ENCODE results near the gene DEFB119. TPM values are rescaled to one million over a fixed set of nuclear protein-coding genes. Genes with fewer than 3 reads are reported as not detected.
"Not testable (repeated sequence)": the region's sequence is repeated elsewhere in the genome, so short reads cannot be mapped to it uniquely, and the experiment has no call there.

The DEFB119 gene
- total RNA-seq, 4 donors from 2014 or later: not detected

DNA sequence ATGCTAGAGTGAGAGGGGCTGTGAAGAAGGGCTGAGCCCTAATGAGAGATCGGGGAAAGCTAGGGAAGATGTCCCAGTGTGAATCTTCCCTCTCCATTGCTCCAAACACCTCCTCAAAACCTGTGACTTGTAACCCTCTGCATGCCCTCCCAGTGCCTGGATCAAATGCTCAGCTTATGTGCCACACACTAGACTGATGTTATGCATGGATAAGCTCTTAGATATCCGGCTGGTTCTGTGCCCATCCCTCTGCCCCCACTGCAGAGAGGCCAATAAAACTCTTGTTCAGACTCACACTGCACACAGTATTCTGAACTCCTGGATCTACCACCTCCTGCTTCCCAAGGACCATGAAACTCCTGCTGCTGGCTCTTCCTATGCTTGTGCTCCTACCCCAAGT, 22.1 kb downstream of the DEFB119 start, which contains the start of gene DEFB118:
TSS of gene DEFB118 (plus strand) at position 301 of the 400 bp plus-strand sequence. CDS start at position 351, 50 bp downstream.
- TF ChIP-seq, protein P1, sequence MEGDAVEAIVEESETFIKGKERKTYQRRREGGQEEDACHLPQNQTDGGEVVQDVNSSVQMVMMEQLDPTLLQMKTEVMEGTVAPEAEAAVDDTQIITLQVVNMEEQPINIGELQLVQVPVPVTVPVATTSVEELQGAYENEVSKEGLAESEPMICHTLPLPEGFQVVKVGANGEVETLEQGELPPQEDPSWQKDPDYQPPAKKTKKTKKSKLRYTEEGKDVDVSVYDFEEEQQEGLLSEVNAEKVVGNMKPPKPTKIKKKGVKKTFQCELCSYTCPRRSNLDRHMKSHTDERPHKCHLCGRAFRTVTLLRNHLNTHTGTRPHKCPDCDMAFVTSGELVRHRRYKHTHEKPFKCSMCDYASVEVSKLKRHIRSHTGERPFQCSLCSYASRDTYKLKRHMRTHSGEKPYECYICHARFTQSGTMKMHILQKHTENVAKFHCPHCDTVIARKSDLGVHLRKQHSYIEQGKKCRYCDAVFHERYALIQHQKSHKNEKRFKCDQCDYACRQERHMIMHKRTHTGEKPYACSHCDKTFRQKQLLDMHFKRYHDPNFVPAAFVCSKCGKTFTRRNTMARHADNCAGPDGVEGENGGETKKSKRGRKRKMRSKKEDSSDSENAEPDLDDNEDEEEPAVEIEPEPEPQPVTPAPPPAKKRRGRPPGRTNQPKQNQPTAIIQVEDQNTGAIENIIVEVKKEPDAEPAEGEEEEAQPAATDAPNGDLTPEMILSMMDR (IDR thresholded peaks at IDR 0.05): no peak
- no peak for TF ChIP-seq POLR2AphosphoS5 (IDR thresholded peaks at IDR 0.05)
- TF ChIP-seq EP300 (IDR thresholded peaks at IDR 0.05; ENCODE audit: low read depth): no peak
- TF ChIP-seq POLR2A (IDR thresholded peaks at IDR 0.05): no peak
- no peak for DNase-seq
- no peaks in the 10 kb centered on the region for H3K27me3 ChIP-seq
- intact Hi-C loops (cut with DNase I; ENCODE audit: low total_unique reads) (no loop called here), in situ Hi-C loops (cut with MboI; ENCODE audit: low pct_ligation_motif_present in 1 of 4, low pct_unique_long_range_greater_than_20kb in 1 of 4, low sequenced_read_pairs in 3 of 4) (no loop called here)
- H3K4me1 ChIP-seq: no peaks in the 10 kb centered on the region
- H3K9me3 ChIP-seq: no peaks in the 10 kb centered on the region
- H3K4me3 ChIP-seq: no peak within 1 kb of the TSS
- no peaks in the 10 kb centered on the region for H3K36me3 ChIP-seq
- H3K27ac ChIP-seq: no peak within 1 kb of the TSS
- 81 to 83% methylated on average over 1 to 2 of the region's 2 CpGs for WGBS, 2 donors (ENCODE audit: low coverage in 1 of 2)

DNA sequence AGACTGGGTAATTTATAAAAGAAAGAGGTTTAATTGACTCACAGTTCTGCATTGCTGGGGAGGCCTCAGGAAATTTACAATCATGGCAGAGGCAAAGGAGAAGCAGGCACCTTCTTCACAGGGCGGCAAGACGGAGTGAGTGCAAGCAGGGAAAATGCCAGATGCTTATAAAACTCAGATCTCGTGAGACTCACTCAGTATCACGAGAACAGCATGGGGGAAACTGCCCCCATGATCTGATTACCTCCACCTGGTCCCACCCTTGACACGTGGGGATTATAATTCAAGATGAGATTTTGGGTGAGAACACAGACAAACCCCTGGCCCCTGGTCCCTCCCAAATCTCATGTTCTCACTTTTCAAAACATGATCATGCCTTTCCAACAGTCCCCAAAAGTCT, 26.1 kb downstream of the DEFB119 start:
- H3K36me3 ChIP-seq; H3K9me3 ChIP-seq; H3K27ac ChIP-seq; H3K4me1 ChIP-seq; H3K4me3 ChIP-seq; H3K27me3 ChIP-seq; in situ Hi-C loops (cut with MboI; ENCODE audit: low pct_ligation_motif_present in 1 of 4, low pct_unique_long_range_greater_than_20kb in 1 of 4, low sequenced_read_pairs in 3 of 4); DNase-seq; intact Hi-C loops (cut with DNase I; ENCODE audit: low total_unique reads): not testable (repeated sequence)
- 60 to 83% methylated on average over 1 to 5 of the region's 5 CpGs for WGBS, 2 donors (ENCODE audit: low coverage in 1 of 2)

DNA sequence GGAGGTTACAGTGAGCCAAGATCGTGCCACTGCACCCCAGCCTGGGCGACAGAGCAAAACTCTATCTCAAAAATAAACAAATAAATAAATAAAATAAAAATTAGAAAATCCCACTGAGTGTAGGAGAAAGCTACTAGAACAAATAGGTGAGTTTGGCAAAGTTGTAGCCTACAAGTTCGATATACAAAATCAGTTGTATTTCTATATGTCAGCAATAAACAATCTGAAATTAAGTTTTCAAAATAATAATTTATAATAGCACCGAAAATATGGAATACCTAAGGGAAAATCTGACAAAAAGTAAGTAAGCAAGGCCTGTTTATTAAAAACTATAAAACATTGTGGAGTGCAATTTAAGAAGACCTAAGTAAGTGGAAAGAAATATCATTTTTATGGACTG, 27.1 kb downstream of the DEFB119 start:
- TF ChIP-seq POLR2AphosphoS5 (IDR thresholded peaks at IDR 0.05) (no peak), EP300 (IDR thresholded peaks at IDR 0.05; ENCODE audit: low read depth) (no peak), POLR2A (IDR thresholded peaks at IDR 0.05) (no peak)
- TF ChIP-seq, protein P1 (IDR thresholded peaks at IDR 0.05): no peak
- Histone ChIP-seq H3K4me3 (no peak overlapping the region), H3K4me1 (no peaks in the 10 kb centered on the region), H3K27me3 (no peaks in the 10 kb centered on the region), H3K9me3 (no peaks in the 10 kb centered on the region), H3K27ac (no peak overlapping the region), H3K36me3 (no peaks in the 10 kb centered on the region)
- 58 to 76% methylated on average over 4 of the region's 4 CpGs for WGBS, 2 donors (ENCODE audit: low coverage in 1 of 2)
- intact Hi-C loops (cut with DNase I; ENCODE audit: low total_unique reads): no loop called here
- DNase-seq: no peak
- in situ Hi-C loops (cut with MboI; ENCODE audit: low pct_ligation_motif_present in 1 of 4, low pct_unique_long_range_greater_than_20kb in 1 of 4, low sequenced_read_pairs in 3 of 4): no loop called here

DNA sequence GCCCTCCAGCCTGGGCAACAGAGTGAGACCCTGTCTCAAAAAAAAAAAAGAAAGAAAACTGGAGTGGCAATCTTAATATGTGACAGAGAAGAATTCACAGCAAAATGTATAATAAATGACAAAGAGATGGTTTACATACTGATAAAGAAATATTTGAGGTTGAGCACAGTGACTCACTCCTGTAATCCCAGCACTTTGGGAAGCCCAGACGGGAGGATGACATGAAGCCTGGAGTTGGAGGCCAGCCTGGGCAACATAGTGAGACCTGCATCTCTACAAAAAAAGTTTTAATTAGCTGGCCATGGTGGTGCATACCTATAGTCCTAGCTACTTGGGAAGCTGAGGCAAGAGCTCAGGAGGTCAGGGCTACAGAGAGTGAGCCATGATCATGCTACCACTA, 34.4 kb downstream of the DEFB119 start:
- no peak overlapping the region for H3K4me3 ChIP-seq
- WGBS, 2 donors (ENCODE audit: low coverage in 1 of 2): 50 to 52% methylated on average over 1 of the region's 1 CpG
- intact Hi-C loops (cut with DNase I; ENCODE audit: low total_unique reads): no loop called here
- H3K27me3 ChIP-seq: no peaks in the 10 kb centered on the region
- H3K27ac ChIP-seq: no peak overlapping the region
- TF ChIP-seq, protein P1 (IDR thresholded peaks at IDR 0.05): no peak
- no peak for TF ChIP-seq POLR2A (IDR thresholded peaks at IDR 0.05)
- no peak for TF ChIP-seq POLR2AphosphoS5 (IDR thresholded peaks at IDR 0.05)
- no peak for TF ChIP-seq EP300 (IDR thresholded peaks at IDR 0.05; ENCODE audit: low read depth)
- no peaks in the 10 kb centered on the region for H3K36me3 ChIP-seq
- in situ Hi-C loops (cut with MboI; ENCODE audit: low pct_ligation_motif_present in 1 of 4, low pct_unique_long_range_greater_than_20kb in 1 of 4, low sequenced_read_pairs in 3 of 4): no loop called here
- no peaks in the 10 kb centered on the region for H3K4me1 ChIP-seq
- DNase-seq: no peak
- no peaks in the 10 kb centered on the region for H3K9me3 ChIP-seq

DNA sequence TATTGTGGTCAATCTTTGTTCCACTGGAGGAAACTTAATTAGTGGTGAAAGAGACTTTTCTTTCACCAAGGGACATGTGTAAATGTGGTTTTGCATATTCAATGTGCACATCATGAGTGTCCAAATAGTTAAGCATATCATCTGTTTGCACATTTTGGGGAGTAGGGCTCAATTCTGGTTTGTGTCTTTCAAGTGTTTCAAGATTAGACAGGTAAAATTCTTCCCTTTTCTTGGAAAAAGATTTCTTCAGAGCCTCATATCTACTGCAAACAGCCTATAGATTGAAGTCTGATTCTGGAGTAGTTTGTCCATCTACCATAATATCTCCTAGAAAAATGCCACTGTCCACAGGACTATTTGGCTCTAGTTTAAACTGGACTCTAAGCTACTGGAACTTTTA, 48.9 kb downstream of the DEFB119 start:
- intact Hi-C loops (cut with DNase I; ENCODE audit: low total_unique reads) (no loop called here), in situ Hi-C loops (cut with MboI; ENCODE audit: low pct_ligation_motif_present in 1 of 4, low pct_unique_long_range_greater_than_20kb in 1 of 4, low sequenced_read_pairs in 3 of 4) (no loop called here)
- no peak overlapping the region for H3K4me3 ChIP-seq
- TF ChIP-seq, protein P1 (IDR thresholded peaks at IDR 0.05): no peak
- no peak for TF ChIP-seq POLR2AphosphoS5 (IDR thresholded peaks at IDR 0.05)
- no peak for TF ChIP-seq POLR2A (IDR thresholded peaks at IDR 0.05)
- no peak for TF ChIP-seq EP300 (IDR thresholded peaks at IDR 0.05; ENCODE audit: low read depth)
- H3K27ac ChIP-seq: no peak overlapping the region
- DNase-seq: no peak
- H3K4me1 ChIP-seq: no peaks in the 10 kb centered on the region
- no peaks in the 10 kb centered on the region for H3K9me3 ChIP-seq
- no peaks in the 10 kb centered on the region for H3K36me3 ChIP-seq
- H3K27me3 ChIP-seq: no peaks in the 10 kb centered on the region

All from transverse colon (tissue), 4 donors.